Hypothalamus (tissue), 51 donors: Measurements from ENCODE around the gene RRP9.
"Not testable (repeated sequence)": the region's sequence is repeated elsewhere in the genome, so short reads cannot be mapped to it uniquely, and the experiment has no call there.

Source experiments
- DNase-seq, 51 donors: peaks; one replicate each; lab custom pipeline; 2025; lab: John Stamatoyannopoulos, UW

RRP9 gene

GRCh38 chr3:51942603-51943450 lies 1.1 kb upstream of the RRP9 start:
- peak in 2 of 51 donors; percentile 24 to 51 for DNase-seq

- no peak for DNase-seq
Measured at GRCh38 chr3:51941463-51941797, 274 bp downstream of the RRP9 start.

- no peak for DNase-seq
Measured at GRCh38 chr3:51940648-51941462, 849 bp downstream of the RRP9 start.

- no peak for DNase-seq
Measured at GRCh38 chr3:51938780-51939425, 2.8 kb downstream of the RRP9 start.

- DNase-seq = no peak
Measured at GRCh38 chr3:51937611-51938450, 3.9 kb downstream of the RRP9 start.

- DNase-seq = no peak
Measured at GRCh38 chr3:51937014-51937413, 4.7 kb downstream of the RRP9 start.

GRCh38 chr3:51935886-51936755 lies 5.6 kb downstream of the RRP9 start:
- DNase-seq = no peak

GRCh38 chr3:51934991-51935885 lies 6.5 kb downstream of the RRP9 start:
- DNase-seq = no peak

- no peak for DNase-seq
Measured at GRCh38 chr3:51934139-51934850, 7.4 kb downstream of the RRP9 start.

- DNase-seq = no peak
Measured at GRCh38 chr3:51933471-51934138, 8.1 kb downstream of the RRP9 start.

- DNase-seq = no peak
Measured at GRCh38 chr3:51932471-51933370, 9.0 kb downstream of the RRP9 start.

- no peak for DNase-seq
Measured at GRCh38 chr3:51931756-51932155, 9.9 kb downstream of the RRP9 start.

GRCh38 chr3:51930439-51930838 lies 11.3 kb downstream of the RRP9 start:
- DNase-seq = no peak

GRCh38 chr3:51929420-51930003 lies 12.2 kb downstream of the RRP9 start:
- DNase-seq = no peak

- not testable (repeated sequence) for DNase-seq
Measured at GRCh38 chr3:51928981-51929380, 12.7 kb downstream of the RRP9 start.

GRCh38 chr3:51928438-51928837 lies 13.3 kb downstream of the RRP9 start:
- DNase-seq = no peak
